Fibroblast of skin of scalp (primary cell): Measurements from ENCODE around the gene PEPD.

Experiments
- DNase-seq: peaks from one replicate; pipeline ENCODE4 v3.0.0-alpha.2; 2013

Gene PEPD

DNA sequence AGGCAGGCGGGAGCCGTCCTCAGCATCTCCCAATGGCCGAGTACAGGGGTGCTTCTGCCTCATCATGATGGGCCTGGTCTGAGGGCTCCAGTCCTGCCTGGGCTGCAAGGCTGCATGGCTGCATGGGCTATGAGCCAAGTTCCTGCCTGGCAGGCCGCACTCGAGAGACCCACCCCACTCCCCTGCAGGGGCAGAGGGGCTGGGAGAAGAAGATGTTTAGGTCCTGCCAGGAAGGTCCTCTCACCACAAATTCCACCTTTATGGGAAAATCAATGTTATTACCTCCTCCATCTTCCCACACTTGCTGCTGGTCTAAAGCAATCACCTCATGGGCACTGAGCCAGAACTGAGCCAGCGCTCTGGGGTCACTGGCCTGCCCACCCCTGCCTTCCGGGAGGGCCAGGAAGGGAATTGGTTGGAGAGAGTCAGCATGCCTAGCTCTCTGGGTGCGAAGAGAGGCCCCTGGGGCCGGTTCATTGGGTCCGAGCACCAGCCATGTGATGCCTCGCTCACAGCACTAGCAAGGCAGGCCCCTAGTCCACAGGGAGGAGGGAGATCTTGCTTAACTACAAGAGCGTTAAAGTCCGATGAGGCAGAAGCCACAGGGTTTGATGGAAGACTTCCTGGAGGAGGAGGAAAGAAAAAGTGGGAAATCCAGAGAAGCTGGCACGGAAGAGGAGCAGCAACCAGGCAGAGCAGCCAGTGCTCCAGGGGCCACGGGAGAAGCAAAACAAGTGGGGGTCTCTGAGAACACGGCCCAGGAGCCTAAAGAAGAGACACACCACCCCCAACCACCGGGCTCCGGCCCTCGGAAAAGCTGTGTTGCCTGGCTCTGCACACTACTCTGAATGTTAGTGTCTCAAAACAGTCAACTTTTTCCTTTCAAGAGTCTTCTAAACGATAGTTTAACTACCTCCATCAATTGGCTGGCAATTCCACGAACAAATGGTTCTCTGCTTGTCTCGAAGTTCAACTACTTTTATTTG is 84.9 kb downstream of the PEPD start:
- DNase-seq: no peak

DNA sequence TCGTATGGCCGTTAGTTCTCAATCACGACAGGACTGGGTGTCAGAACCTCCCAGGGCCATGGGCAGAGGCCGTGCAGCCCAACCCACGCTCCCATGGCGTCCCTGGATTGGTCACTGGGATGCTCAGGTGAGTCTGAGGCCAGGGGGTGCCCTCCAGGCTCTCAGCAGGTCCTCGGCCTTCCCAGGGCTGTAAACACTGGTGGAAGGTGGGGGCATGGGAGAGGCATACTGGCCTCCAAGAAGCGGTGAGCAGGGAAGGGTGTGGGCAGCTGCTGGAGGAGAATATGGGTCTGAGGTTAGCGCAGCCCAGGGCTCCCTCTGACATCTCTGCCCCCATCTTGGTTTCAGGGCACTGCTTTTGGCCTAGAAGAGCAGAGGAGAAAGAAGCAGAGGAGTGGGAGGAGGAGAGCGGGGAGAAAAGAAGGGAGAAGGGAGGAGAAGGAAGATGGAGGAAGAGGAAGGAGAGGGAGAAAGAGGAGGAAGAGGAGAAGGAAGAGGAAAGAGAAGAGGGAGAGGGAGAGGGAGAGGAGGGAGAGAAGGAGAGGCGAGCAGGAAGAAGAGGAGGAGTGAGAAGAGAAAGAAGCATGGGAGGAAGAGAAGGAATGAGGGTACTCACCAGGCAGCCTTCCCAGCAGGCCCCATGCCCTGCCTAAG is 85.8 kb downstream of the PEPD start:
- DNase-seq: no peak

DNA sequence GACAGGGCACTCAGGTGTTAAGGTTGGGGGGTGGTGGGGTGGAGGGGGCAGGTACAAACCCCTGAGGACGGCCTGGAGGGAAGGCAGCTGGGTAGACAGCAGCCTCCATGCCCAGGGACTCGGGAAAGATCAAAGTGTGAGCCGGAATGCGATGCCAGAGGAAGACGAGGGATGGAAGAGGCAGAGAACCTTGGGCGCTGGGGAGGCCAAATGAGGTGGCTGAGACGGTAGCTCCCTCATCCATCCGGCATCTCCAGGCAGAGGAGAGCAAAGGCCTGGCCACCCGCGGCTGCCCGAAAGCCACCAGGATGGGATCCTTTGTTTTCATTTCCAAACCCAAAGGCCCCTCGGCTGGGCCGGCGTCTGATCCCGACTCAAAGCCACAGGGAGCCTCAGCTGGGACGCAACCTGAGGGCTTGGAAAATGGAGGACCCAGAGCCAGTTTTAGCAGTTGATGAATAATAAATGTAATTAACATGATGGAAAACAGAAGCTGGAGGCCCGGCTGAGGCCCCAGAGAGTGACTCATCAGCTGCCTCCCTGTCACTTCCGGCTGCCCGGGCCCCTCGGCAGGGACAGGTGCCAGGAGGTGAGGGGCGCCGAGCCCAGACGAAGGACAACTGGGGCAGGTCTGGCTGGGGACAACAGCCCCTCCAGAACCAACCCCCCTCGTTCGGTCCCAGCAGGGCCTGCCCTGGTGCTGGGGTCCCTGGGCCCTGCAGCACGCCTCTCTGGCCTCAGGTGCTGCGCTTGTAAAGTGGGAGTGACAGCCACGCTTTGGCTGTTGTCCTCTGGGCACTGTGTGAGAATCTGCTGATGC is 86.5 kb downstream of the PEPD start:
- DNase-seq: peak; percentile 27

DNA sequence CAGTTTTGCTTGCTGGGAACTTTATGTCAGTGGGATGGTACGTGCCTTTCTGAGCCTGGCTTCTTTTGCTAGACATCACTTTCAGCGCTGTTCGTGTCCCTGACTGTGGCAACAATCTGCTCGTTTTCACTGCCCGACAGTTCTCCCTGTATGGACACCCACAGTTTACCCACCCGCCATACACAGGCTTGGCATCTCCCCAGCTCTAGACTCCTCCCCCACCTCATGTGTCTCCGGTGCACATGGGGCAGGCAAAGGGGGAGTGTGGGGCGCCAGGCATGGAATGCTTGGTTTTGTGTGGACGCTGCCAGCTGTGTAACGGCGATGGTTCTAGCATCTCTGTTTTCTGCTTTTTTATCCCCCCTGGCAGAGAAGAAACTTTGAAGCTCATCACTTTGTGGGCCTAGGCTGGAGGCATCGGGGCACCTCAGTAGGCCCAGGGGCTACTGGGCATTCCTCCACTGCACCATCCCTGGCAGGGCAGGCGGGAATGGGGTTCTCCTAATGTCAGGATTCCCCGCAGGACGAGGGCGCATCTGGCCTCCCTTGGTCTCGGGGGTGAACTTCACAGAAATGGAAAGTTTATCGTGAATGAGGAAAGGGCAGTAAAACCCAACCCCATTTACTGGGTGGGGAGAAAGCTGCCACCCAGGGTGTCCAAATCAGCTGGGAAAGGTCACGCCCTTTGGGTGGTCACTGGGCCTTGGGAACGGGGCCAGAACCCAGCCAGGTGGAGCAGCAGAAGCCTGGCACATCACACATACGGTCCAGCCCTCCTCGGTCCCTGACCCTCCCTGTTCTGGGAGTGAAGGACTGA is 87.3 kb downstream of the PEPD start:
- no peak for DNase-seq

DNA sequence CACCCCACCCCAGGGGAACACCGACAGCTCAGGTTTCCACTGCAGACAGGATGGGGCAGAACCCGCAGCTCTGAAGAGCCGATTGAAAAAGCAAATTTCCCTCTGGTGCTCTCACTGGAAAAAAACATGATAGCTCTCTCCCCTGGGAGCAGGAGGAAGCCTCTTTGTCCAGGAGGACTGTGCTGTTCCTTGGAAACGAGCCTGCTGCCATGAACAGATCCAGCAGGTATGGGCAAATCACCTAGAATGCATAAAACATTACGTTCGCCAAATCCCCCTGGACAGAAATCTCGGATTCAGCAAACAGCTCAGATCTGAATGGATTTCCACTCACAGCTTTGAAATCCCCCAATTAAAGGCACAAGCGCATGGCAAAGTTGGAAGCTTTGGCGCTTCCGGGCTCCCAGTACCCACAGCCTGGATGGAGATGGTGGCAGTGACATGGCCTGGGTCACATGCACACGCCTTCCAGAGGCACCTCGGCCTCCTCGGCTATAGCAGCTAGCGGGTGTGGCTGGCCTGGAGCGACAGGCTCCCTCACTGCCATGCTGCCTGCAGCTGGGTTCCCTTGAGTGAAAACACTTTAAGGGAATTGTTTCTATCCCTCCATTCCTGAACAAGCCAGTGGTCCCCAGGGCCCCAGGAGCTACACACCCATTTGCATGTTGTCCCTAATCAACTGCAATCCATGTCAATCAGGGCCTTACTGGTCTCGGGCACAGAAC is 89.0 kb downstream of the PEPD start:
- no peak for DNase-seq

DNA sequence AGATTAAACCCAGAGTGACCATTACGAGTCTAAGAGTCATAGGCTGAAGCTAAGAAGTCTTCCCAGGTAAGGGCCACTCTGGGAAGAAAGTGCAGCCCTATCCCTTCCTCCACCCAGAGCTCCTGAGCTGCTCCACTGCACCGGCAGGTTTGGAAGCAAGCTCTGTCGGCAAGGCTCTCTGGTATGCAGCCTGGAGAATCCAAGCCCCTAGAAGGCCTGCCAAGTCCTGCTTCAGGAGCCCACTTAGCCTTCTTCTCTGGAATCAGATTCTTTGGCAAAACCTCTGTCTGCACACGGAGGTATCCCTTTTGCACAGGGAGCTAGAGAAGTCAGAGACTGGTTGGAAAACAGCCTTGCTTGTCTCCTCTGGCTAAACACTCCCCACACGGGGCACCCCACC is 89.6 kb downstream of the PEPD start:
- DNase-seq: no peak

DNA sequence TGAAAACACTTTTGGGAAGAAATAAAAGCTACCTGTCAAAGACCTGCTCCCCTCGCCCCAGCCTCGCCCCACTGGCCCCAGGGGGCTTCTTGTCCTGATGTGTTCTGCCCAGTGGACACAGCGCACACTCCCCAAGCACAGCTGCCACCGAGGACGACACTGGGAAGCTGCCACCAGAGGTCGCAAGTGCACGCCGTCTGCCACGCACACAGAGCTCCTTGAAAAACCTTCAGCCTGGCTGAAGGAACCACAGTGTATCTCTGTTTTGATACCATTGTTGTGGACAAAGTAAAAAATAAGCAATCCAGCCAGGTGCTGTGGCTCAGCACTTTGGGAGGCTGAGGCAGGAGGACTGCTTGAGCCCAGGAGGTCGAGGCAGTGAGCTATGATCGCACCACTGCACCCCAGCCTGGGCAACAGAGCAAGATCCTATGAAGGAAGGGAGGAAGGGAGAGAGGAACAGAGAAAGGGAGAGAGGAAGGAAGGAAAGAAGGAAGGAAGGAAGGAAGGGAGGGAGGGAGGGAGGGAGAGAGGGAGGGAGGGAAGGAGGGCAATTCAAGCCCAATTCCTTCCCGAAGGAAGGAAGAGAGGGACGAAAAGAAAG is 90.8 kb downstream of the PEPD start:
- DNase-seq: peak; percentile 64

DNA sequence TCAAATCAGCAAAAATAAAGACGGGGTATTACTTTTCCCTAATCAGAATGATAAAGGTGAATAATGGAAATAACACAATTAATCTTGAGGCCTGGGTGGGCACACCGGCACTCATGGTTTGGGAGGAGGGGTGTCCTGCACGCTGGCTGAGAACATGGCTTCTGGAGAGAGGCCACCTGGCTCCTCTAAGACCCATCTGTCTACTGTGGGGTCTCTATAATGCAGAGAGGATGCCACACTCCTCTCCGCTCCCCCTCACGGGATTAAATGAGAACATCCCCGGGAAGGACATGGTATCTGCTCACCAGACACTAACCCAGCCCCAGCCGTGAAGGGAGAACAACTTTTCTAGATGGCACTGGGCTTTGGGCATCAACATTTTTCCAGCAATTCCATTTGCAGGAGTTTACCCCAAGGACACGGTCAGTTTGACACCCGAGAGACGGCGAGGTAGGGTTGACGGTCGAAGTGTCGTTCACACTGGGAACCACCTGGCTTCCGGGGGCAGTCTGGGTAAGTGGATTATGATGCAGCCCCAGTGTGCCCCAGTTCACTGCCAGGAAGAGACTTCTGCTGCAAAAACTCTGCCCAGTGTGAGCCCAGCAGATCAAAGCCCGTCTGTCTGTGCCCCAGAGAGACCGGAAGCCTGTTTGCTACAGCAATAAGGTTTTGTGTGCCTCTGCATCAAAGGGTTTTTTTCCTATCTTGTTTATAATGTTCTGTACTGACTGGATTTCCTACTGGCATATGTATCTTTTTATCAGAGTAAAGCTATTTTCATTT is 91.5 kb downstream of the PEPD start:
- no peak for DNase-seq

DNA sequence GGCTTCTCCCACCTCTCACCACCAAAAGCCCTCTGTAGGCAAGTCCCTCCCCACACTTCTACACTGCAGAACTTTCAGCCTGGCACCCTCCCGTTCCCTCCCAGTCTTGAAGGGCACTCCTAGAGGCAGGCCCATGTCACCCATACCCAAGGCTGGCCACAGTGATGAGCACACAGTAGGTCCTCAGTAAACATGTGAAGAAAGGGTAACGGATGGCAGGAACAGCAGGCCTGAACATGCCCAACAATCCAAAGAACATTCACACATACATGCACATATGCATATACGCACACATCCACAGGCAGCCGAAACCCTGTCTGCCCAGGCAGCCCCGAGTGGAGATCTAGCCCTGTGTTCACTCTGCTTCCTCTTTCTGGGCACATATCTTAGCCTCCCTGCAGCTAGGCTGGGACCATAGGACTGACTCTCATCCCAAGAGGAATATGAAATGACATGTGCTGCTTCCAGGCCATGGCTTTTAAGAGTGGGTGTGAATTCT is 92.9 kb downstream of the PEPD start:
- no peak for DNase-seq

DNA sequence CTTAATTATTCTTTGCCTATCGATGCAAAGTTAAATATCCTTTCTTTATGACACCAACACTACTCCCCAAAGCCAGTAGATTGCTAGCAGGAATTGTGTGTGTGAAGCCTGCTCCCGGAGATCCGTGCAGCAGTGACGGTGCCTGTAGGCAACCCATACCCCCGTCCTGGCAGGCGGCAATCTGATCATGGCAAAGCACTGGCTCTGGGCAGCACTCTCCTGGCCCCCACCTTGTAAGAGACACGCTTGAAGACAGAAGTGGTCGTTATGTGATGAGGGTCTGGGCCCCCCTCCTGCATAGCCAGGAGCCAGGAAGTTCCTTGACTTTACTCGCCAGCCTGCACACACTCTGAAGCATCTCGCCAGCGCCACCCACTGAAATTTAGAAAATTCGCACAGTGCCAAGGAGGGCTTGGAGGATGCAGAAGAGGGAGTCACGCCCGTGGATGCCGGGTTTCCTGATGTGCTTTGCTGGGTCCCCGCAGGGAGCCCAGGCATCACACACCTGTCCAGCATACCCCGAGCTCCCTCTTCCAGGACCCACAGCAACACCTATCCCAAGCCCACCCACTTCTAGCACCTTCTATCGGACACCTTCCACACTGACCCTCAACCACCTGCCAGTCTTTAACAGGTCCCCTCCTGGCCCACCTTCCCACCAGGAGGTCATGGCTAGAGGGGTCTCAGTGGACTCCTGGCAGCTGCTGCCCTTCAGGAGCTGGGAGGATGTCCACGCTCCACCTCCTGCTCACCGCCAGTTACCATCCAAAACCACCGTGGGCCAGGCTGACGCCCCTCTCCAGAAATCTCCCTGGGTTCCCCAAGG is 93.6 kb downstream of the PEPD start:
- no peak for DNase-seq

DNA sequence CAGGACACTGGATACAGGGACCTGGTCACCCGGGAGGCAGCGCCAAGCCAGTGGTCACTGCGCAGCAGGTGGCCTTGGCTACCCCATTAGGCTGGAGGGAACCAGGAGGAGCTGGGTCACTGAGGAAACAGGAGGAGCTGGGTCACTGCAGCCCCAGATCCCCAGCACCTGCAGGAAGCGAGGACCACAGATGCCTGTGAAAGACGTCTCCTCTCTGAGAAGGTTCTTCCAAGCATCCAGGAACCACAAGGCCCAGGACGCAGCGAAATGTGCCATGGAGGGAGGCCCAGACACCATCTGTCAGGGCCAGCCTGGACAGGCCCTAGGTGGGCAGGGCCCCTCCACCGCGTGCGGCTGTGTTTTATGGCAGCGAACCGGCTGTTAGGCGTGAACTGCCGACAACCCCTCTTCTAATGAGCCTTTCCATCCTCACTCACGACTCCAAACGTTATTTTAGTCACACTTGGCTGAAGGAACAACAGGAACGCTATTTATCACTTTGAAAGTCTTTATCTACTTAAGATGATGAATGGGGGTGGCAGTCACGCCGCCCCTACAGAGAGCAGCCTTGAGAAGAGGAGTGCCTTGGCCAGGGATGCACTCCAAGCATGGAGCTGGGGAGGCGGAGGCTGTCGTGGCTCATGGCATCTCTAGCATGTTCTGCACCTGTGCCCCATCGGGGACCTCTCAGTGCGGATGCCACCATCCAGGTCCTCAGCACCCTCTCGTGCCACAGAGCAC is 94.8 kb downstream of the PEPD start:
- no peak for DNase-seq

DNA sequence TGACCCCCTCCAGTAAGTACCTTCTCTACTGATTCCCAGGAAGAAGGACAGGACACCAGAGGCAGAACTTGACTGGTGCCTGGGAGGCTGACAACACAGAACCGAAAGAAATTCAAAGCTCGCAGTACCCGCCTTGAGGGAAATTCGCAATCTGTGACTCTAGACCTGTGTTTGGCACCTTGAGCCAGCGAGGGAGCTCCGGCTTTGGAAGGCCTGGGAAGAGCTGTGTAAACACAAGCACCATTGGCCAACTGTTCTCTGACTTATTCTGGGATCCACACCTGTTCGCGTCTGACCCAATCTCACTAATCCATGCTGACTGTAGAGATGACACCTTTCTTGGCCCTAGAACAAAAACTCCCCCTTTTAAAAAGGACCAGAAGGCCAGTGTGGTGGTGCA is 97.4 kb downstream of the PEPD start:
- DNase-seq: no peak

DNA sequence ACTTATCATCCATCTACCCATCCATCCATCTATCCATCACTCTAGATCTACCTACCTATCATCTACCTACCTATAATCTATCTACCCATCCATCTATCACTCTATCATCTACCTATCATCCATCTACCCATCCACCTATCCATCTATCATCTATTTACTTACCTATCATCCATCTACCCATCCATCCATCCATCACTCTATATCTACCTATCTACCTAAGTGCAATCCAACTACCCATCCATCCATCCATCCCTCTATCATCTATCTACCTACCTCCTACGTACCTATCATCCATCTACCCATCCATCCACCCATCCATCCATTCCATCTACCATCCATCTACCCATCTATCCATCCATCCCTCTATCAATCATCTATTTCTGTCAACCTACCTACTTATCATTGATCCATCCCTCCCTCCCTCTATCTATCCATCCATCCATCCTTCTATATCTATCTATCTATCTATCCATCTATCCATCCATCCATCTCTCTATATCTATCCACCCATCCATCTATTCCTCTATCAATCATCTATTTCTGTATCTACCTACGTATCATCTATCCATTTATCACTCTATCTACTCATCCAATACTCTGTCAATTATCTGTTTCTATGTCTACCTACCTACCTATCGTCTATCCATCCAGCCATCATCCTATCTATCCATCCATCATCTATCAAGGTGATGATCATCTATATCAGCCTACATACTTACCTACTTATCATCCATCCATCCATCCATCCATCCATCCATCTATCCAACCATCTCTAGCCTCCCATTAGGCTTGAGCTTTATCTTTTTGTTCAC is 99.0 kb downstream of the PEPD start:
- no peak for DNase-seq

DNA sequence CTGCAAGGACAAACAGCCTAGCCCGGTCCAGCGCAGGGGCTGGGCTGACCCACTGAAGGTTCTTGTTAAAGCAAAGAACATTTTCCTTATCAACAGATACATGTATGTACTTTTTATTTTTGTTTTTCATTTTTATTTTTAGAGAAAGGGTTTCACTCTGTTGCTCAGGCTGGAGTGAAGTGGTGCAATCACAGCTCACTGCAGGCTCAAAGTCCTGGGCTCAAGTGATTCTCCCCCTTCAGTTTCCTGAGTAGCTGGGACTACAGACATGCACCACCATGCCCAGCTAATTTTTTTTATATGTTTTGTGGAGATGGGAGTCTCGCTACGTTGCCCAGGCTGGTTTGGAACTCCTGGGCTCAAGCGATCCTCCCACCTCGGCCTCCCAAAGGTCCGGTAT is 100.2 kb downstream of the PEPD start:
- no peak for DNase-seq

DNA sequence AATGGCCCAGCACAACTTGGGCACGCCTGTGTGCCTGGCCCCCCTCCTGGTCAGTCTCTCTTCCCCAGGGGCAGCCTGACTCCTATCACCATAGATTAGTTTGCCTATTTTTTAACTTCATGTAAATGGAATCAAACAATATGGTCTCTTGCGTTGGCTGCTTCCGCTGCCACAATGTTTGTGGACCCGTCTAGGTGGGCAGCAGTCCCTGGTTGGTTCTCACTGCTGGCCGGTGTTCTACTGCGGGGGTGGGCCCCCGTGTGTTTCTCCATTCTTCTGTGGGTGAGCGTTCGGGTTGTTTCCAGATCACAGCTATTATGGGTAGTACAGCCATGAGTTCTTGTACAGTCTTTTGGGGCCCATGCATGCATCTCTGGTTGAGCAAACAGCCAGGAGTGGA is 100.8 kb downstream of the PEPD start:
- DNase-seq: no peak

DNA sequence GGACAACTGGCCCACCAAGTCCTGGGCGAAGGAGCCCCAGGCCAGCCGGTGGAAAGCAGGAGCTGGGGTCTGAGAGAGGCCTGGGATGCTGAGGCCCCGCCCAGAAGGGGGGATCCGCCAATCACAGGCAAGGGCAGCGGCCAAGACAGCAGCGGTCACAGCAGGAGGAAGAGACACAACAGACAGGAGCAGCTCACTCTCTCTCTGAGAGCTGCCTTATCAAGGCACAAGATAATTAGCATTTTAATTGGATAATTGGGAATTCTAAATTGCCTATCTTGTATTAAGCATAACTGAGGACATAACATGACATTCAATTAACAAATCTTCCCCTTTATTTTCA is 101.8 kb downstream of the PEPD start:
- DNase-seq: no peak
